Inflammatory macrophage (primary cell): ENCODE data around the gene PLP1.
A peak's percentile ranks its signal among the peaks of the same experiment; 100 is the strongest.
"Not testable (repeated sequence)": the region's sequence is repeated elsewhere in the genome, so short reads cannot be mapped to it uniquely, and the experiment has no call there.

ENCODE experiments used
- DNase-seq, 2 donors: peaks; one replicate each; pipeline ENCODE4 v3.0.0-alpha.2; 2020 to 2022

PLP1 gene

GRCh38 chrX:103781706-103782105 is 5.1 kb downstream of the PLP1 start:
- no peak for DNase-seq

GRCh38 chrX:103782640-103783039 is 6.0 kb downstream of the PLP1 start:
- no peak for DNase-seq

GRCh38 chrX:103783196-103783595 is 6.6 kb downstream of the PLP1 start:
- no peak for DNase-seq

- no peak for DNase-seq
Measured at GRCh38 chrX:103783971-103784370, 7.3 kb downstream of the PLP1 start.

GRCh38 chrX:103789004-103789403 is 12.4 kb downstream of the PLP1 start:
- peak; percentile 40 to 42 for DNase-seq

GRCh38 chrX:103791228-103791627 is 14.6 kb downstream of the PLP1 start:
- no peak for DNase-seq

- no peak for DNase-seq
Measured at GRCh38 chrX:103791826-103792485, 15.3 kb downstream of the PLP1 start.

GRCh38 chrX:103792916-103793544 is 16.4 kb downstream of the PLP1 start:
- DNase-seq = no peak

GRCh38 chrX:103793545-103793940 is 16.9 kb downstream of the PLP1 start:
- no peak for DNase-seq

- DNase-seq = no peak
Measured at GRCh38 chrX:103794119-103794518, 17.5 kb downstream of the PLP1 start.

GRCh38 chrX:103797691-103798090 is 21.1 kb downstream of the PLP1 start:
- DNase-seq = no peak

GRCh38 chrX:103800318-103800717 is 23.7 kb downstream of the PLP1 start:
- no peak for DNase-seq

- no peak for DNase-seq
Measured at GRCh38 chrX:103805860-103806259, 29.2 kb downstream of the PLP1 start.

- no peak for DNase-seq
Measured at GRCh38 chrX:103806862-103807474, 30.3 kb downstream of the PLP1 start.

GRCh38 chrX:103811858-103812257 is 35.2 kb downstream of the PLP1 start:
- DNase-seq = no peak

- not testable (repeated sequence) for DNase-seq
Measured at GRCh38 chrX:103817101-103817500, 40.5 kb downstream of the PLP1 start.

- DNase-seq = peak; percentile 67 to 80
Measured at GRCh38 chrX:103817502-103817901, 40.9 kb downstream of the PLP1 start.

- DNase-seq = peak in 1 of 2 donors; percentile 37
Measured at GRCh38 chrX:103818842-103819619, 42.4 kb downstream of the PLP1 start.

- not testable (repeated sequence) for DNase-seq
Measured at GRCh38 chrX:103820802-103821201, 44.2 kb downstream of the PLP1 start.

- no peak for DNase-seq
Measured at GRCh38 chrX:103823591-103823990, 47.0 kb downstream of the PLP1 start.

- DNase-seq = no peak
Measured at GRCh38 chrX:103825881-103826280, 49.2 kb downstream of the PLP1 start.

- no peak for DNase-seq
Measured at GRCh38 chrX:103828529-103828928, 51.9 kb downstream of the PLP1 start.

GRCh38 chrX:103830848-103831247 is 54.2 kb downstream of the PLP1 start:
- no peak for DNase-seq
